Measurements from ENCODE around the gene CCDC12.

Gene CCDC12

DNA sequence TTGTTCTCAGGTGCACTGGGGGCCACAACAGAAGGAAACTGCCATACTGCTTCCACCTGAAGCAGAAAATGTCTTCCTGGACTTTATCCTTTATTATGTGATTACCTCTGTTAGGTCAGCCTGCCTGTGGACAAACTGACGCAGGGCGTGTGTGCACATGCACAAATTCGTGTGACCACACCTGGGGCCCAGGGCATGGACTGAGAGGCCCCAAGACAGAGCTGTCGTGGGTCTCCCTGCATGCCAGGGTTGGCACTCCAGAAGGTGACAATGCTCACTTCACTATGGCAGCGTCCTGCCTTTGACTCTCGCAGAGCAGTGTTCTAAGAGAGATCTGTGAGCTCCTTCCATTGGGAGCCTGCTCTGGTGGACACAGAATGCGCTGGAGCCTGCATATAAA is 34.5 kb downstream of the CCDC12 start:
- H2BK120ac ChIP-seq (ENCODE audit: low read depth, low read length): no peak overlapping the region
- peaks cover 58% of the 10 kb centered on the region for H3K79me1 ChIP-seq (ENCODE audit: low read length)
- H3K27me3 ChIP-seq (ENCODE audit: insufficient read depth, low read length, poor library complexity): no peaks in the 10 kb centered on the region
- H3K9ac ChIP-seq (ENCODE audit: low read length): no peak overlapping the region
- no peak overlapping the region for H4K8ac ChIP-seq (ENCODE audit: low read depth, low read length)
- no peak overlapping the region for H2BK15ac ChIP-seq (replicated peaks; ENCODE audit: low read depth)
- H2BK5ac ChIP-seq (ENCODE audit: low read length): no peak overlapping the region
- no peak overlapping the region for H3K4me2 ChIP-seq (ENCODE audit: low read length)
- H4K5ac ChIP-seq (ENCODE audit: low read length): no peak overlapping the region
- no CpG with 5 or more reads among the region's 7 CpGs for WGBS (ENCODE audit: extremely low coverage, insufficient coverage, low lambda C conversion rate)
- H3K36me3 ChIP-seq (ENCODE audit: control insufficient read depth, insufficient read depth, low read length): no peaks in the 10 kb centered on the region
- no peak overlapping the region for H2AK5ac ChIP-seq (ENCODE audit: low read length)
- peaks cover 27% of the 10 kb centered on the region for H3K4me1 ChIP-seq (ENCODE audit: control insufficient read depth, low read depth, low read length)
- no peak overlapping the region for H3K4ac ChIP-seq (ENCODE audit: low read depth, low read length)
- H3K79me2 ChIP-seq (ENCODE audit: control insufficient read depth, insufficient read depth, low read length): peaks cover 62% of the 10 kb centered on the region
- no peak overlapping the region for H3K27ac ChIP-seq (ENCODE audit: low read depth, low read length)
- no peak overlapping the region for H3K18ac ChIP-seq (ENCODE audit: low read length)
- no peak overlapping the region for H3K23ac ChIP-seq (ENCODE audit: low read length)
- H3K4me3 ChIP-seq (ENCODE audit: low read length): no peak overlapping the region
- H3K56ac ChIP-seq (ENCODE audit: low read length): no peak overlapping the region
- no peak for DNase-seq

DNA sequence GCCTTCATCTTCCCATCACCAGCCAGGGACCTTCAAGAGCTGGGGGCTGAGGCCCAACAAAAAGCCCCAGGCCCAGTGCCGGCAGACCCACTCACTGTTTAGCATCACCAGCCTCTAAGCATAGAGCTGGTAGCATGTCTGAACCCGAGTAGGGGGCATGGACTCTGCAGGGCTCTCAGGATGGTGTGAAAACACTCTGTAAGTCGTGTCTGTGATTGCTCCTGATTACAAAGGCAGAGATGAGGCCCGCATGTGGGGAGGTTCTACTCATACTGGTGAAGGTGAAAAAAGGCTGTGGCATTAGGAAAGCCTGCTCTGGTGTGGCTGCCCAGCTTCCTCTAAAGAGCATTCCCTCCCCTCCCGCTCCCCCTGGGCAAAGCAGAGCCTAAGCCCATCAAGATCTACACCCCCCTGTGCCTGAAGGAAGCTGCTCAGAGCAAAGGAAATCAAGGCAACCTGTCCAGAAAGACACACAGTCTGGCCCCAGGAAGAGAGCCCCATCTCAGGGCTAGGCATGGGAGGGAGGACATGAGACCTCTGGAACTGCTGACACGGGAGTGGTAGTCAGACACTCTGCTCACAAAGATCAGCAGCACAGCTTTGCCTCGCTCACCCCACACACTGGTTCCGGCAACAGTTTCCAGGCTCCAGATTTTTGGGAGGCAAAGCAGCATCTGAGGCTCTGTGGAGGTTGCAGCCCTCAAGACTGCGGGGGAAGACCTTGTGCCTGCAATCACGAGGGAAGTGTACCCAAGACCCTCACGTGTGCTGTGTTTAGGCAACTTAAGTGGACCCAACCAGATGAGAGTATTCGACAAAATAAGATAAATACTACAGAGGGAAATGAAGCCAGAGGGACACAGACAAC is 36.7 kb downstream of the CCDC12 start:
- no peak overlapping the region for H3K23ac ChIP-seq (ENCODE audit: low read length)
- DNase-seq: peak; percentile 34
- no peak overlapping the region for H2BK15ac ChIP-seq (replicated peaks; ENCODE audit: low read depth)
- no peaks in the 10 kb centered on the region for H3K36me3 ChIP-seq (ENCODE audit: control insufficient read depth, insufficient read depth, low read length)
- H3K27ac ChIP-seq (ENCODE audit: low read depth, low read length): no peak overlapping the region
- no peak overlapping the region for H2BK5ac ChIP-seq (ENCODE audit: low read length)
- H3K18ac ChIP-seq (ENCODE audit: low read length): no peak overlapping the region
- peaks cover 47% of the 10 kb centered on the region for H3K79me2 ChIP-seq (ENCODE audit: control insufficient read depth, insufficient read depth, low read length)
- H3K9ac ChIP-seq (ENCODE audit: low read length): no peak overlapping the region
- no peak overlapping the region for H2BK120ac ChIP-seq (ENCODE audit: low read depth, low read length)
- no peak overlapping the region for H3K4me3 ChIP-seq (ENCODE audit: low read length)
- no peak overlapping the region for H3K4me2 ChIP-seq (ENCODE audit: low read length)
- no CpG with 5 or more reads among the region's 12 CpGs for WGBS (ENCODE audit: extremely low coverage, insufficient coverage, low lambda C conversion rate)
- peaks cover 44% of the 10 kb centered on the region for H3K79me1 ChIP-seq (ENCODE audit: low read length)
- H2AK5ac ChIP-seq (ENCODE audit: low read length): no peak overlapping the region
- H3K4me1 ChIP-seq (ENCODE audit: control insufficient read depth, low read depth, low read length): peaks cover 22% of the 10 kb centered on the region
- no peak overlapping the region for H3K4ac ChIP-seq (ENCODE audit: low read depth, low read length)
- no peak overlapping the region for H4K8ac ChIP-seq (ENCODE audit: low read depth, low read length)
- H3K56ac ChIP-seq (ENCODE audit: low read length): no peak overlapping the region
- no peak overlapping the region for H4K5ac ChIP-seq (ENCODE audit: low read length)
- H3K27me3 ChIP-seq (ENCODE audit: insufficient read depth, low read length, poor library complexity): no peaks in the 10 kb centered on the region

- Histone ChIP-seq H3K4me3 (ENCODE audit: low read length) (no peak overlapping the region), H3K79me2 (ENCODE audit: control insufficient read depth, insufficient read depth, low read length) (peaks cover 41% of the 10 kb centered on the region), H2AK5ac (ENCODE audit: low read length) (no peak overlapping the region), H3K23ac (ENCODE audit: low read length) (no peak overlapping the region), H4K8ac (ENCODE audit: low read depth, low read length) (no peak overlapping the region), H3K79me1 (ENCODE audit: low read length) (peaks cover 44% of the 10 kb centered on the region), H3K9ac (ENCODE audit: low read length) (no peak overlapping the region), H3K4me1 (ENCODE audit: control insufficient read depth, low read depth, low read length) (peaks cover 13% of the 10 kb centered on the region), H3K27ac (ENCODE audit: low read depth, low read length) (no peak overlapping the region), H2BK120ac (ENCODE audit: low read depth, low read length) (no peak overlapping the region), H3K36me3 (ENCODE audit: control insufficient read depth, insufficient read depth, low read length) (no peaks in the 10 kb centered on the region), H2BK15ac (replicated peaks; ENCODE audit: low read depth) (no peak overlapping the region), H3K4me2 (ENCODE audit: low read length) (no peak overlapping the region), H4K5ac (ENCODE audit: low read length) (no peak overlapping the region), H3K27me3 (ENCODE audit: insufficient read depth, low read length, poor library complexity) (no peaks in the 10 kb centered on the region), H2BK5ac (ENCODE audit: low read length) (no peak overlapping the region), H3K18ac (ENCODE audit: low read length) (no peak overlapping the region), H3K56ac (ENCODE audit: low read length) (no peak overlapping the region), H3K4ac (ENCODE audit: low read depth, low read length) (no peak overlapping the region)
- no peak for DNase-seq
- no CpG with 5 or more reads among the region's 2 CpGs for WGBS (ENCODE audit: extremely low coverage, insufficient coverage, low lambda C conversion rate)
Observed at GRCh38 chr3:46938118-46938517, 38.4 kb downstream of the CCDC12 start.

- no CpG with 5 or more reads among the region's 5 CpGs for WGBS (ENCODE audit: extremely low coverage, insufficient coverage, low lambda C conversion rate)
Observed at GRCh38 chr3:46936733-46937250, 39.8 kb downstream of the CCDC12 start.

DNA sequence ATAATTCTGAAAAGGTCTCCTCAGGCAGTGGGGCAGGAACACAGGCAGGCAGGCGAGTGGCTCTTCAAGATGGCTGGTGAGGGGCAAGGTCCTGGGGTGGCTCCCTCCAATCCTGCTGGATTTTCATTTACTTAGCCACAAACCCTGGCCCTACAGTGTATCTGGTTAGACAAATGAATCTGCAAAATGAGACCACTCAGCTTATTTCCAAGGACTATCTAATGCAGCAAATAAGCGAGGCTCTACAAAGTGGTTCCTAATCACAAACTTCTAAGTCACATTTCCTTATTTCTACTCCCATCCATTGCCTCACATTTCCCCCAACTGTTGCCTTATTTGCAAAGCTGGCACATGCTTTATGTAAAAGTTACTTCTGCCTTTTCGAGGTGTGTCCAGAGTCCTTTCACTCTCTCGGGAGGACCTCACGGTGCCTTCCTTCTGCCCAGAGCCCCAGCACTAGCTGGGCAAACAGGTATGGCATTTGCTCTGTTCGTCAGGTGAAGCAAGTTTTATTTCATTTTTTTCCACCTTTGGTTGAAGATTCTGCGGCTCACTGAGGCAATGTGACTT is 40.5 kb downstream of the CCDC12 start:
- Histone ChIP-seq H3K36me3 (ENCODE audit: control insufficient read depth, insufficient read depth, low read length) (no peaks in the 10 kb centered on the region), H3K4me1 (ENCODE audit: control insufficient read depth, low read depth, low read length) (peaks cover 9% of the 10 kb centered on the region), H3K4ac (ENCODE audit: low read depth, low read length) (no peak overlapping the region), H3K56ac (ENCODE audit: low read length) (no peak overlapping the region), H3K79me2 (ENCODE audit: control insufficient read depth, insufficient read depth, low read length) (peaks cover 40% of the 10 kb centered on the region), H2BK15ac (replicated peaks; ENCODE audit: low read depth) (no peak overlapping the region), H3K4me2 (ENCODE audit: low read length) (no peak overlapping the region), H3K79me1 (ENCODE audit: low read length) (peaks cover 47% of the 10 kb centered on the region), H3K9ac (ENCODE audit: low read length) (peak overlapping the region; percentile 7), H3K27ac (ENCODE audit: low read depth, low read length) (peak overlapping the region; percentile 45), H3K18ac (ENCODE audit: low read length) (no peak overlapping the region), H3K27me3 (ENCODE audit: insufficient read depth, low read length, poor library complexity) (no peaks in the 10 kb centered on the region), H3K23ac (ENCODE audit: low read length) (no peak overlapping the region), H3K4me3 (ENCODE audit: low read length) (no peak overlapping the region), H4K5ac (ENCODE audit: low read length) (no peak overlapping the region), H2BK120ac (ENCODE audit: low read depth, low read length) (no peak overlapping the region), H2BK5ac (ENCODE audit: low read length) (no peak overlapping the region), H4K8ac (ENCODE audit: low read depth, low read length) (no peak overlapping the region), H2AK5ac (ENCODE audit: low read length) (no peak overlapping the region)
- no CpG with 5 or more reads among the region's 7 CpGs for WGBS (ENCODE audit: extremely low coverage, insufficient coverage, low lambda C conversion rate)
- DNase-seq: no peak

More at GRCh38 chr3:46936733-46937250, 39.8 kb downstream of the CCDC12 start:
- no peak overlapping the region for H3K23ac ChIP-seq (ENCODE audit: low read length)
- no peak overlapping the region for H3K56ac ChIP-seq (ENCODE audit: low read length)
- no peak overlapping the region for H2AK5ac ChIP-seq (ENCODE audit: low read length)
- peaks cover 40% of the 10 kb centered on the region for H3K79me2 ChIP-seq (ENCODE audit: control insufficient read depth, insufficient read depth, low read length)
- H3K4me2 ChIP-seq (ENCODE audit: low read length): no peak overlapping the region
- H2BK15ac ChIP-seq (replicated peaks; ENCODE audit: low read depth): no peak overlapping the region
- H3K27me3 ChIP-seq (ENCODE audit: insufficient read depth, low read length, poor library complexity): no peaks in the 10 kb centered on the region
- H4K5ac ChIP-seq (ENCODE audit: low read length): no peak overlapping the region
- DNase-seq: no peak
- peaks cover 45% of the 10 kb centered on the region for H3K79me1 ChIP-seq (ENCODE audit: low read length)
- H2BK5ac ChIP-seq (ENCODE audit: low read length): no peak overlapping the region
- H3K18ac ChIP-seq (ENCODE audit: low read length): no peak overlapping the region
- H4K8ac ChIP-seq (ENCODE audit: low read depth, low read length): no peak overlapping the region
- H3K9ac ChIP-seq (ENCODE audit: low read length): no peak overlapping the region
- no peaks in the 10 kb centered on the region for H3K36me3 ChIP-seq (ENCODE audit: control insufficient read depth, insufficient read depth, low read length)
- no peak overlapping the region for H3K4me3 ChIP-seq (ENCODE audit: low read length)
- H3K4ac ChIP-seq (ENCODE audit: low read depth, low read length): no peak overlapping the region
- H3K27ac ChIP-seq (ENCODE audit: low read depth, low read length): no peak overlapping the region
- H2BK120ac ChIP-seq (ENCODE audit: low read depth, low read length): no peak overlapping the region
- peaks cover 9% of the 10 kb centered on the region for H3K4me1 ChIP-seq (ENCODE audit: control insufficient read depth, low read depth, low read length)

Data from mesendoderm (in vitro differentiated cells).